ENCODE data around the gene CPXM2. TPM values are rescaled to one million over a fixed set of nuclear protein-coding genes. Genes with fewer than 3 reads are reported as not detected.
A peak's percentile ranks its signal among the peaks of the same experiment; 100 is the strongest.

CPXM2 gene
- total RNA-seq, 1 donor from 2014 or later, result 18.9 TPM

GRCh38 chr10:123808286-123808685, 83.3 kb downstream of the CPXM2 start:
- Histone ChIP-seq H3K36me3 (no peaks in the 10 kb centered on the region), H3K27me3 (no peaks in the 10 kb centered on the region), H3K27ac (no peak overlapping the region), H3K9me3 (no peaks in the 10 kb centered on the region), H3K4me3 (no peak overlapping the region), H3K4me1 (no peaks in the 10 kb centered on the region)
- intact Hi-C loops (cut with DNase I), result no loop called here
- no peak for TF ChIP-seq POLR2A (IDR thresholded peaks at IDR 0.05)
- DNase-seq (ENCODE audit: extremely low spot score in 2 of 2), result no peak

GRCh38 chr10:123807444-123808035, 84.1 kb downstream of the CPXM2 start:
- H3K27me3 ChIP-seq, result no peaks in the 10 kb centered on the region
- H3K27ac ChIP-seq, result no peak overlapping the region
- no peak for DNase-seq (ENCODE audit: extremely low spot score in 2 of 2)
- no peaks in the 10 kb centered on the region for H3K9me3 ChIP-seq
- no peaks in the 10 kb centered on the region for H3K4me1 ChIP-seq
- no peaks in the 10 kb centered on the region for H3K36me3 ChIP-seq
- intact Hi-C loops (cut with DNase I), result no loop called here
- H3K4me3 ChIP-seq, result no peak overlapping the region
- TF ChIP-seq CTCF (IDR thresholded peaks at IDR 0.05) (no peak), POLR2AphosphoS5 (IDR thresholded peaks at IDR 0.05; ENCODE audit: insufficient read depth in 1 of 2, low read depth in 1 of 2) (peak in 1 of 2 donors; percentile 42), POLR2A (IDR thresholded peaks at IDR 0.05) (no peak)

GRCh38 chr10:123804716-123805115, 86.9 kb downstream of the CPXM2 start:
- H3K27ac ChIP-seq, result no peak overlapping the region
- no peaks in the 10 kb centered on the region for H3K4me1 ChIP-seq
- no peaks in the 10 kb centered on the region for H3K36me3 ChIP-seq
- TF ChIP-seq POLR2AphosphoS5 (IDR thresholded peaks at IDR 0.05; ENCODE audit: insufficient read depth in 1 of 2, low read depth in 1 of 2), result no peak
- TF ChIP-seq POLR2A (IDR thresholded peaks at IDR 0.05), result no peak
- TF ChIP-seq CTCF (IDR thresholded peaks at IDR 0.05), result no peak
- no peak for DNase-seq (ENCODE audit: extremely low spot score in 2 of 2)
- no peaks in the 10 kb centered on the region for H3K27me3 ChIP-seq
- intact Hi-C loops (cut with DNase I), result no loop called here
- no peak overlapping the region for H3K4me3 ChIP-seq
- no peaks in the 10 kb centered on the region for H3K9me3 ChIP-seq

- TF ChIP-seq POLR2A (IDR thresholded peaks at IDR 0.05) (no peak), POLR2AphosphoS5 (IDR thresholded peaks at IDR 0.05; ENCODE audit: insufficient read depth in 1 of 2, low read depth in 1 of 2) (no peak), CTCF (IDR thresholded peaks at IDR 0.05) (no peak)
- H3K27ac ChIP-seq, result no peak overlapping the region
Measured at GRCh38 chr10:123800821-123801220, 90.8 kb downstream of the CPXM2 start.

GRCh38 chr10:123800289-123800688, 91.3 kb downstream of the CPXM2 start:
- no peaks in the 10 kb centered on the region for H3K36me3 ChIP-seq
- DNase-seq (ENCODE audit: extremely low spot score in 2 of 2), result peak in 1 of 2 donors; percentile 22
- H3K27ac ChIP-seq, result no peak overlapping the region

More at GRCh38 chr10:123800821-123801220, 90.8 kb downstream of the CPXM2 start:
- Histone ChIP-seq H3K4me1 (no peaks in the 10 kb centered on the region), H3K27me3 (no peaks in the 10 kb centered on the region), H3K4me3 (no peak overlapping the region), H3K36me3 (no peaks in the 10 kb centered on the region), H3K9me3 (no peaks in the 10 kb centered on the region)
- peak in 1 of 2 donors; percentile 70 for DNase-seq (ENCODE audit: extremely low spot score in 2 of 2)
- intact Hi-C loops (cut with DNase I), result no loop called here

More at GRCh38 chr10:123800289-123800688, 91.3 kb downstream of the CPXM2 start:
- Histone ChIP-seq H3K4me3 (no peak overlapping the region), H3K27me3 (no peaks in the 10 kb centered on the region), H3K4me1 (no peaks in the 10 kb centered on the region), H3K9me3 (no peaks in the 10 kb centered on the region)
- intact Hi-C loops (cut with DNase I), result no loop called here
- no peak for TF ChIP-seq POLR2AphosphoS5 (IDR thresholded peaks at IDR 0.05; ENCODE audit: insufficient read depth in 1 of 2, low read depth in 1 of 2)
- no peak for TF ChIP-seq CTCF (IDR thresholded peaks at IDR 0.05)
- no peak for TF ChIP-seq POLR2A (IDR thresholded peaks at IDR 0.05)
